Keratinocyte (primary cell): ENCODE measurements around the gene PTPN21.

Source experiments
- CTCF ChIP-seq, 3 experiments: IDR thresholded peaks in 1 of 3; conservative IDR thresholded peaks in 1 of 3; optimal IDR thresholded peaks in 1 of 3; 2 replicates in 2 of 3; 3 replicates in 1 of 3; pipeline versions ENCODE3 to v1.5.1; 2011; ENCODE audit warnings: low read length in 3 of 3, mild to moderate bottlenecking in 3 of 3, moderate library complexity in 2 of 3, control low read depth in 1 of 3, inconsistent platforms in 1 of 3; ENCODE audit not compliant: insufficient read depth in 2 of 3; ENCODE audit errors: extremely low read depth in 1 of 3
- EZH2 ChIP-seq: IDR thresholded peaks from one replicate; pipeline ENCODE4 v1.6.1; 2012; ENCODE audit warnings: inconsistent platforms, mild to moderate bottlenecking, low read length, moderate library complexity

- TF ChIP-seq CTCF (optimal IDR thresholded peaks at IDR 0.05 in 1 of 3, IDR thresholded peaks at IDR 0.05 in 1 of 3, conservative IDR thresholded peaks at IDR 0.05 in 1 of 3; ENCODE audit: extremely low read depth in 1 of 3, insufficient read depth in 2 of 3, low read length in 3 of 3) (no peak), EZH2 (no peak)
Observed at GRCh38 chr14:88599761-88600439, 45.1 kb upstream of the PTPN21 start.
